ENCODE measurements around the gene KCNJ14.

Gene KCNJ14

GRCh38 chr19:48445606-48446481 lies 9.5 kb upstream of the KCNJ14 start, which contains the start of gene GRWD1:
Gene GRWD1, plus strand, starts transcription at chr19:48445983. Its CDS starts 23 bp downstream, at chr19:48446006.
- DNase-seq: peak; percentile 98

GRCh38 chr19:48446579-48446978 lies 8.8 kb upstream of the KCNJ14 start:
- DNase-seq: no peak

GRCh38 chr19:48448563-48448962 lies 6.8 kb upstream of the KCNJ14 start:
- no peak for DNase-seq

GRCh38 chr19:48450441-48450840 lies 4.9 kb upstream of the KCNJ14 start:
- no peak for DNase-seq

- no peak for DNase-seq
These were observed 4.5 kb upstream of the KCNJ14 start for GRCh38 chr19:48450863-48451262.

- DNase-seq: no peak
These were observed 3.8 kb upstream of the KCNJ14 start for GRCh38 chr19:48451624-48452023.

- DNase-seq: no peak
These were observed 2.8 kb upstream of the KCNJ14 start for GRCh38 chr19:48452289-48453190.

- DNase-seq: no peak
These were observed 1.1 kb upstream of the KCNJ14 start for GRCh38 chr19:48454150-48454730.

- no peak for DNase-seq
These were observed 661 bp downstream of the KCNJ14 start for GRCh38 chr19:48455908-48456562.

- DNase-seq: no peak
These were observed 1.5 kb downstream of the KCNJ14 start for GRCh38 chr19:48456864-48457263.

GRCh38 chr19:48458016-48458415 lies 2.6 kb downstream of the KCNJ14 start:
- DNase-seq: no peak

GRCh38 chr19:48461651-48461981 lies 6.2 kb downstream of the KCNJ14 start:
- no peak for DNase-seq

GRCh38 chr19:48461982-48462655 lies 6.7 kb downstream of the KCNJ14 start:
- DNase-seq: no peak

GRCh38 chr19:48465215-48465614 lies 9.8 kb downstream of the KCNJ14 start:
- no peak for DNase-seq

GRCh38 chr19:48466561-48467325 lies 11.4 kb downstream of the KCNJ14 start:
- peak; percentile 42 for DNase-seq

GRCh38 chr19:48468772-48469288 lies 13.5 kb downstream of the KCNJ14 start:
- DNase-seq: peak; percentile 99

GRCh38 chr19:48469289-48469881 lies 14.0 kb downstream of the KCNJ14 start, which contains the start of gene CYTH2:
Gene CYTH2, plus strand, starts transcription at chr19:48469369. Its CDS starts 139 bp downstream, at chr19:48469508.
- DNase-seq: peak; percentile 54

GRCh38 chr19:48469934-48470680 lies 14.7 kb downstream of the KCNJ14 start:
- DNase-seq: no peak

GRCh38 chr19:48470856-48471255 lies 15.5 kb downstream of the KCNJ14 start:
- no peak for DNase-seq

- no peak for DNase-seq
These were observed 16.5 kb downstream of the KCNJ14 start for GRCh38 chr19:48471836-48472235.

Measured in NCI-H1105 (cell line).